Stomach (tissue), 9 donors: Measurements from ENCODE around the gene NCOA1. TPM values are rescaled to one million over a fixed set of nuclear protein-coding genes. Genes with fewer than 3 reads are reported as not detected.

ENCODE experiments used
- DNase-seq, 2 donors: peaks; one replicate each; pipeline versions ENCODE4 v3.0.0 to v3.0.0-alpha.2; 2013 to 2019
- H3K27ac ChIP-seq, 5 donors: fragments of 200-600 bp in 4 of 5; sonication (generic) in 4 of 5; one replicate each; pipeline ENCODE4 v1.5.1; 2013 to 2019; ENCODE audit warnings: mild to moderate bottlenecking in 1 of 5, moderate library complexity in 1 of 5
- H3K27me3 ChIP-seq, 3 donors: fragments of 200-600 bp; sonication (generic); one replicate each; pipeline ENCODE4 v1.5.1; 2017 to 2019; ENCODE audit warnings: mixed run types in 1 of 3
- H3K36me3 ChIP-seq, 4 donors: fragments of 200-600 bp; sonication (generic); 1 replicate in 3 of 4; 2 replicates in 1 of 4; pipeline ENCODE4 v1.5.1; 2016 to 2019
- H3K4me1 ChIP-seq, 4 donors: fragments of 200-600 bp; sonication (generic); one replicate each; pipeline ENCODE4 v1.5.1; 2016 to 2019
- H3K4me3 ChIP-seq, 4 donors: fragments of 200-600 bp; sonication (generic) in 3 of 4; one replicate each; pipeline ENCODE4 v1.5.1; 2016 to 2019; ENCODE audit warnings: mild to moderate bottlenecking in 1 of 4
- H3K9me3 ChIP-seq, 4 donors: fragments of 200-600 bp; sonication (generic); one replicate each; pipeline ENCODE4 v1.5.1; 2016 to 2019
- EP300 ChIP-seq: sonication (generic); formaldehyde crosslinking; IDR thresholded peaks from one replicate; pipeline ENCODE4 v1.6.1; 2017; ENCODE audit warnings: antibody characterized with exemption
- POLR2A ChIP-seq, 4 donors: fragments of 450-650 bp; IDR thresholded peaks; one replicate each; pipeline ENCODE4 v1.6.1; 2016; ENCODE audit warnings: antibody characterized with exemption in 4 of 4, control low read depth in 2 of 4, mild to moderate bottlenecking in 1 of 4, moderate library complexity in 1 of 4
- POLR2AphosphoS5 ChIP-seq, 3 donors: sonication (generic); formaldehyde crosslinking; IDR thresholded peaks; one replicate each; pipeline ENCODE4 v1.6.1; 2016; ENCODE audit warnings: antibody characterized with exemption in 3 of 3
- WGBS, 5 donors: extraction: QIAGEN DNeasy Blood & Tissue Kit in 3 of 5; methylation state at CpG; one replicate each; pipeline versions ENCODE4 v1.1.5 to v1.1.7; 2013 to 2018; 5-methylcytosine and 5-hydroxymethylcytosine counted together
- intact Hi-C: fragments of 100-400 bp; cut with DNase I; formaldehyde crosslinking; loops from one replicate; pipeline ENCODE4 v1.15.1; 2023; ENCODE audit warnings: low total_unique reads
- polyA plus RNA-seq, 3 donors: library from polyadenylated mRNA; stranded (reverse); fragments of 200-250 nt; gene quantifications; one replicate each; pipeline ENCODE4 v1.2.3, GENCODE V29; 2013
- total RNA-seq, 5 donors: library from RNA; depleted of rRNA; stranded (reverse); fragments of >200 nt; gene quantifications; one replicate each; pipeline versions ENCODE4 v1.1.0 to v1.2.3, GENCODE V29; 2014 to 2016
- TF ChIP-seq, protein P1 (sequence below), 7 experiments: fragments of 450-650 bp in 4 of 7; fragments of 200-600 bp in 3 of 7; sonication (generic) in 3 of 7; IDR thresholded peaks; one replicate each; pipeline ENCODE4 v1.5.1; 2016 to 2019; ENCODE audit warnings: antibody characterized with exemption in 7 of 7, control low read depth in 2 of 7, mild to moderate bottlenecking in 1 of 7
- donor health status: healthy with polysubstance abuse.
- donor health status: Bipolar disorder and iron deficiency.
- donor health status: healthy.

The NCOA1 gene
- total and polyA plus RNA-seq, 8 donors = 7.3 to 223 (median 34.8) TPM

GRCh38 chr2:24749069-24749691 is 258.1 kb downstream of the NCOA1 start:
- 84 to 98% (median 88%) methylated on average over 7 of the region's 7 CpGs for WGBS, 5 donors
- no peak for TF ChIP-seq POLR2A (IDR thresholded peaks at IDR 0.05)
- TF ChIP-seq POLR2AphosphoS5 (IDR thresholded peaks at IDR 0.05) = no peak
- TF ChIP-seq, protein P1, sequence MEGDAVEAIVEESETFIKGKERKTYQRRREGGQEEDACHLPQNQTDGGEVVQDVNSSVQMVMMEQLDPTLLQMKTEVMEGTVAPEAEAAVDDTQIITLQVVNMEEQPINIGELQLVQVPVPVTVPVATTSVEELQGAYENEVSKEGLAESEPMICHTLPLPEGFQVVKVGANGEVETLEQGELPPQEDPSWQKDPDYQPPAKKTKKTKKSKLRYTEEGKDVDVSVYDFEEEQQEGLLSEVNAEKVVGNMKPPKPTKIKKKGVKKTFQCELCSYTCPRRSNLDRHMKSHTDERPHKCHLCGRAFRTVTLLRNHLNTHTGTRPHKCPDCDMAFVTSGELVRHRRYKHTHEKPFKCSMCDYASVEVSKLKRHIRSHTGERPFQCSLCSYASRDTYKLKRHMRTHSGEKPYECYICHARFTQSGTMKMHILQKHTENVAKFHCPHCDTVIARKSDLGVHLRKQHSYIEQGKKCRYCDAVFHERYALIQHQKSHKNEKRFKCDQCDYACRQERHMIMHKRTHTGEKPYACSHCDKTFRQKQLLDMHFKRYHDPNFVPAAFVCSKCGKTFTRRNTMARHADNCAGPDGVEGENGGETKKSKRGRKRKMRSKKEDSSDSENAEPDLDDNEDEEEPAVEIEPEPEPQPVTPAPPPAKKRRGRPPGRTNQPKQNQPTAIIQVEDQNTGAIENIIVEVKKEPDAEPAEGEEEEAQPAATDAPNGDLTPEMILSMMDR (IDR thresholded peaks at IDR 0.05) = no peak
- no peak for TF ChIP-seq EP300
- Histone ChIP-seq H3K27me3 (no peaks in the 10 kb centered on the region), H3K4me3 (no peak overlapping the region), H3K27ac (no peak overlapping the region), H3K36me3 (peaks cover 10 to 58% (median 54%) of the 10 kb centered on the region in 4 donors), H3K4me1 (peaks cover 0 to 2% (median 0%) of the 10 kb centered on the region in 4 donors), H3K9me3 (no peaks in the 10 kb centered on the region)
- peak in 1 of 2 donors; percentile 16 for DNase-seq
- intact Hi-C loops = no loop called here

- H3K4me3 ChIP-seq = no peak overlapping the region
- intact Hi-C loops = no loop called here
- H3K4me1 ChIP-seq = no peaks in the 10 kb centered on the region
- H3K27me3 ChIP-seq = no peaks in the 10 kb centered on the region
- H3K9me3 ChIP-seq = no peaks in the 10 kb centered on the region
- WGBS, 5 donors = 76 to 89% (median 82%) methylated on average over 3 of the region's 3 CpGs
- no peak overlapping the region for H3K27ac ChIP-seq
- DNase-seq = no peak
- peaks cover 22 to 89% (median 86%) of the 10 kb centered on the region in 4 donors for H3K36me3 ChIP-seq
- TF ChIP-seq POLR2A (IDR thresholded peaks at IDR 0.05) (no peak), EP300 (no peak), POLR2AphosphoS5 (IDR thresholded peaks at IDR 0.05) (no peak)
- TF ChIP-seq, protein P1 (IDR thresholded peaks at IDR 0.05) = no peak
Observed at GRCh38 chr2:24754985-24755705, 264.1 kb downstream of the NCOA1 start.

GRCh38 chr2:24756789-24757188 is 265.7 kb downstream of the NCOA1 start:
- Histone ChIP-seq H3K4me1 (no peaks in the 10 kb centered on the region), H3K4me3 (no peak overlapping the region), H3K27me3 (no peaks in the 10 kb centered on the region), H3K36me3 (peaks cover 22 to 97% (median 94%) of the 10 kb centered on the region in 4 donors), H3K27ac (no peak overlapping the region), H3K9me3 (no peaks in the 10 kb centered on the region)
- TF ChIP-seq POLR2AphosphoS5 (IDR thresholded peaks at IDR 0.05) (no peak), POLR2A (IDR thresholded peaks at IDR 0.05) (no peak), EP300 (no peak)
- TF ChIP-seq, protein P1 (IDR thresholded peaks at IDR 0.05) = no peak
- no peak for DNase-seq
- 89 to 100% (median 95%) methylated on average over 1 of the region's 1 CpG for WGBS, 5 donors
- intact Hi-C loops = no loop called here

GRCh38 chr2:24761866-24762265 is 270.8 kb downstream of the NCOA1 start:
- TF ChIP-seq POLR2AphosphoS5 (IDR thresholded peaks at IDR 0.05) = no peak
- TF ChIP-seq, protein P1 (IDR thresholded peaks at IDR 0.05) = no peak
- TF ChIP-seq POLR2A (IDR thresholded peaks at IDR 0.05) = no peak
- TF ChIP-seq EP300 = no peak
- whole genome bisulfite sequencing, 5 donors = 80 to 96% (median 93%) methylated on average over 5 of the region's 5 CpGs
- Histone ChIP-seq H3K27ac (no peak overlapping the region), H3K36me3 (peaks cover 19 to 96% (median 92%) of the 10 kb centered on the region in 4 donors), H3K4me3 (no peak overlapping the region), H3K27me3 (no peaks in the 10 kb centered on the region), H3K9me3 (no peaks in the 10 kb centered on the region), H3K4me1 (no peaks in the 10 kb centered on the region)
- no peak for DNase-seq
- intact Hi-C loops = no loop called here
